ENCODE results near the gene SPAST.
A peak's percentile ranks its signal among the peaks of the same experiment; 100 is the strongest.
"Not testable (repeated sequence)": the region's sequence is repeated elsewhere in the genome, so short reads cannot be mapped to it uniquely, and the experiment has no call there.

The SPAST gene

GRCh38 chr2:32129086-32129485, 65.7 kb downstream of the SPAST start:
- no peak for DNase-seq

GRCh38 chr2:32135409-32135808, 72.1 kb downstream of the SPAST start:
- DNase-seq: peak; percentile 83

- peak; percentile 4 for DNase-seq
Measured at GRCh38 chr2:32136097-32136496, 72.7 kb downstream of the SPAST start.

GRCh38 chr2:32151544-32151943, 88.2 kb downstream of the SPAST start:
- not testable (repeated sequence) for DNase-seq

- no peak for DNase-seq
Measured at GRCh38 chr2:32159678-32160077, 96.3 kb downstream of the SPAST start.

GRCh38 chr2:32161296-32161695, 97.9 kb downstream of the SPAST start:
- no peak for DNase-seq

- DNase-seq: not testable (repeated sequence)
Measured at GRCh38 chr2:32164254-32164653, 100.9 kb downstream of the SPAST start.

- DNase-seq: not testable (repeated sequence)
Measured at GRCh38 chr2:32165027-32165347, 101.6 kb downstream of the SPAST start.

- no peak for DNase-seq
Measured at GRCh38 chr2:32166115-32166574, 102.8 kb downstream of the SPAST start.

GRCh38 chr2:32168513-32168912, 105.2 kb downstream of the SPAST start:
- DNase-seq: no peak

GRCh38 chr2:32172870-32173269, 109.5 kb downstream of the SPAST start:
- DNase-seq: no peak

GRCh38 chr2:32182667-32183066, 119.3 kb downstream of the SPAST start:
- no peak for DNase-seq

GRCh38 chr2:32189011-32189410, 125.7 kb downstream of the SPAST start:
- DNase-seq: no peak

GRCh38 chr2:32192418-32192817, 129.1 kb downstream of the SPAST start:
- no peak for DNase-seq

GRCh38 chr2:32200814-32201213, 137.5 kb downstream of the SPAST start:
- no peak for DNase-seq

- DNase-seq: not testable (repeated sequence)
Measured at GRCh38 chr2:32203428-32203827, 140.1 kb downstream of the SPAST start.

Measured in NCI-H226 (cell line).